SK-MEL-5 (cell line): ENCODE measurements around the gene SETD2. TPM values are rescaled to one million over a fixed set of nuclear protein-coding genes. Genes with fewer than 3 reads are reported as not detected.

Source experiments
- DNase-seq: peaks from one replicate; pipeline ENCODE4 v3.0.0-alpha.2; 2016; ENCODE audit warnings: low read depth, low spot score
- in situ Hi-C: cut with HindIII; loops from 2 replicates; pipeline ENCODE4 v1.10.0; 2016; ENCODE audit warnings: low sequenced_read_pairs, high pct_unique_total_duplicates, low pct_unique_long_range_greater_than_20kb
- total RNA-seq: library from RNA; depleted of rRNA; stranded (reverse); fragments of >200 nt; shearing (Covaris generic); gene quantifications from 2 replicates; pipeline ENCODE4 v1.2.3, GENCODE V29; 2014

The SETD2 gene
- total RNA-seq, 1 experiment from 2014 or later, result 17.1 TPM

DNA sequence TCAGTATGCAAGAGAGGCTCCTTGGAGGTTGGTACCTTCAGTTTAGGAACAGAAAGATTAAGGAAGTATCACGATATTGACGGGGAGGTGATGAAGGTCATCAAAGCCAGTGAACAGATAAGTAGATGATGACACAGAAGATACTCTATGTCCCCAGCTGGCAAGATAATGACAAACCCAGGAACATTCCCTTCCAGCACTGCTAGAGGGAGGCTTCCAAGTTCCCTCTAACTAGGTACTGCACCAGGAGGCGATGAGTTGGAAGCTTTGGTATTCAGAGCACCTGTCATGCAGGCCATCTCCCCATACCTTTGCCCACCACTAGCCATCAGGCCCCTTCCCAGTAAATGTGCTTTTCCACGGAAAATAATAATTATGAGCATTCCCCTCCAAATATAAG lies 143.6 kb downstream of the SETD2 start:
- no peak for DNase-seq
- in situ Hi-C loops, result no loop called here

GRCh38 chr3:47019201-47019600 lies 144.7 kb downstream of the SETD2 start:
- in situ Hi-C loops, result no loop called here

DNA sequence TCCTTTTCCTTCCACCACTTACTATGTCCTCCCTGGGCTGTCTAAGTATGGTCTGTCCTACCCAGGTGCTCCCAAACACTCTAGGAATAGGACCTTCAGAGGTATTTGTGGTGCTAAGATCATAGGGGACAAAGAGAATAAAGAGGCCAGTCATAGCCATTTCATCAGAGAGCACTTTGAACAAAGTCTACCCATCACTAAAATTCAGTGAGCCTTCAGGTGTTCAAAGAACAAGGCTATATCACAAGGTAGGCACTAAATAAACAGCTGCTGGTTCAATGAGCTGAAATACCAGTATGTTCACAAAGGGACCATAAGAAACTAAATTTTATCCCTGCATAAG lies 145.7 kb downstream of the SETD2 start:
- no peak for DNase-seq
- in situ Hi-C loops, result no loop called here

More at GRCh38 chr3:47019201-47019600, 144.7 kb downstream of the SETD2 start:
- no peak for DNase-seq

- in situ Hi-C loops, result no loop called here
- DNase-seq, result no peak
These were observed 146.2 kb downstream of the SETD2 start for GRCh38 chr3:47017504-47018268.

DNA sequence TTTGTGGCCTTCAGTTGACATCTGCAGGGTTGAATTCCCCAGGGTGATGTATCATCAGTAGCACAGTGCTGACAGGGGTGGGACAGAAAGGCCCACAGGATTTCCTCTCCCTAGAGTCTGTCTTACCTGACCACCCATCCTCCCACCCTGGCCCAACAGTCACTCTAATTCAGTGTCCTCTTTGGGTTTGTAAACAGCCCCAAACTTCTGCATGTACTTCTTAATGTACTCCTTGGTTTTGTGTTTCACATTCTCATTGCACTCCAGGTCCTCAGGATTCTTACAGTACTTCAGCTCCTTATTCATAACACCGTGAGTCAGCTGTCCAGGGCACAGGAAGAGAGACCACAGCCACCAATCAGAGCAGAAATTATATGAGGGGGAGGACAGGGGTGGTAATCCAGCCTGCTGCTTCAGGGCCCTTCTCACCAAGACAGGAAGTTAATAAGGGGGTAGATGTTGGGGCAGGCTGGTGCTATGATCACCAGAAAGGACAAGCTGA lies 146.9 kb downstream of the SETD2 start:
- in situ Hi-C loops, result no loop called here
- DNase-seq, result no peak

- no peak for DNase-seq
- in situ Hi-C loops, result no loop called here
These were observed 147.6 kb downstream of the SETD2 start for GRCh38 chr3:47016086-47016933.

DNA sequence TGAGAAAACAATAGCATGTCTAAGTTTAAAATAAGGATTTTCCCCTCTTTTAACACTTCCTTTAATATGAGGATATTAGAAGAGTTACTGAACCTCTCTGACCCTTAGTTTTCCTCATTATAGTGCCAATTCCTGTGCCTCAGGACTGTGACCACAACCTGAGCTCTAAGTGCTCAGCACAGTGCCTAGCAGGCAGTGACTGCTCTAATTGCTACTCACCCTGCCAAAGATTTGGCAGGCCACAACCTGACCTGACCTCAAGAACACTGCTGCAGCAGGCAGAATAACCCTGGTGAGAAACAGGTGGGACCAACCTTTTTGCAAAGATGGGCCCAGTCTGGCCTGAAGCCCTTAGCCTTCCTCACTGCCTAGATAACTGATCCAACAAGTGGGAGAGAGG lies 148.8 kb downstream of the SETD2 start:
- DNase-seq, result no peak
- in situ Hi-C loops, result no loop called here

GRCh38 chr3:47014036-47014435 lies 149.9 kb downstream of the SETD2 start:
- no peak for DNase-seq
- in situ Hi-C loops, result no loop called here

DNA sequence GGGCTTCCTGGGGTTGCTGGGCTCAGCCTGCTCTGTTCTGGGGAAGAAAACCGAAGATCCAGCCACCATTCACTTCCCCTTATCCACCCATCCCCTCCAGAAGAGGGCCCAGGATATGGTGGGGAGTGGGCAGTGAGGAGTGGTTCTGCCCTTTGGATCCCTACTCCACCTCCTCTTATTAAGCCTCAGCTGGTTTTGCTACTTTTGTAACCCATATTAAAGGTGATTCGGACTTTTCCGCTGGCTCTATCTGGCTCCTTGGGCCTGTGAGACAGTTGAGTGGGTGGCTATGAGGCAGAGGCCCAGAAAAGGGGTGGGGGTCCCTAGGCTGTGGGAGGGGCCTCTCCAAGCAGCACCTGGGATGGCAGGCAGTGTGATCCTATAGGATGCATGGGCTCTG lies 150.7 kb downstream of the SETD2 start:
- DNase-seq, result no peak
- in situ Hi-C loops, result no loop called here

- DNase-seq, result no peak
- in situ Hi-C loops, result no loop called here
These were observed 151.3 kb downstream of the SETD2 start for GRCh38 chr3:47012342-47013230.

GRCh38 chr3:47011371-47011770 lies 152.5 kb downstream of the SETD2 start:
- DNase-seq, result no peak
- in situ Hi-C loops, result no loop called here

DNA sequence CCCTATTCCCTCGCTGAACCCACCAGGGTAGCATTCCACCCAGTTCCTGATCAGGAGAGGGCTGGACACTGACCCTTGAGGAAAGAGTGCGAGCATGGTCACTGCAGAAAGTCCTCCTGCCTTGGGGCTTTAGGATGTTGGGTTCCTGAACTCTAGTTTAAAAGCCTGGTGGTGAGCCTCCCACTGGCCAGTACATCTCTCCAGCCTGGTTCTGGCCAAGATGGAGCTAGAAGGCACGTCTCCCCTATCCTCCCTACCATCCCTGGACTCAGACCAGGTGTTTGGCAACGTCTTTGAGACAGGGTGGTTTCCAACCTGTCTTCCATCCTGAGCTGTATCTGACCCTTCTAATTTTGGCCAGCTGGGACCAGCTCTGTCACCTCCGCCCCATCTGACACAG lies 153.0 kb downstream of the SETD2 start:
- in situ Hi-C loops, result no loop called here
- DNase-seq, result no peak

- no peak for DNase-seq
- in situ Hi-C loops, result no loop called here
These were observed 153.7 kb downstream of the SETD2 start for GRCh38 chr3:47010111-47010712.

- in situ Hi-C loops, result no loop called here
- peak; percentile 39 for DNase-seq
These were observed 154.4 kb downstream of the SETD2 start for GRCh38 chr3:47009225-47010110.

DNA sequence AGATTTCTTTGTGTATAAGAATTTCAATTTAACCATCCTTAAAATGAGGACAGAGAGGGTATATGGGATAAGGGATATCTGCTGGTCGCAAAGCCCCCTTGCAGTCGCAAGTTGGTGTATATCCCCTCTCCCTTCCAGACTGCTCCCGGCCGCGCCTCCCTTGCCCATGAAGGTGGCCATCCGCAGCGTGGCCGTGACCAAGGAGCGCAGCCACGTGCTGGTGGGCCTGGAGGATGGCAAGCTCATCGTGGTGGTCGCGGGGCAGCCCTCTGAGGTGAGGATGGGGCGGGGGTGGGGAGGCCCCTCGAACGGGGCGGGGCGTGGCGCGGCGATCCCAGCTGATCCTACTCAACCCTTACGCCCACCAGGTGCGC lies 155.1 kb downstream of the SETD2 start:
- in situ Hi-C loops, result no loop called here
- DNase-seq, result no peak

DNA sequence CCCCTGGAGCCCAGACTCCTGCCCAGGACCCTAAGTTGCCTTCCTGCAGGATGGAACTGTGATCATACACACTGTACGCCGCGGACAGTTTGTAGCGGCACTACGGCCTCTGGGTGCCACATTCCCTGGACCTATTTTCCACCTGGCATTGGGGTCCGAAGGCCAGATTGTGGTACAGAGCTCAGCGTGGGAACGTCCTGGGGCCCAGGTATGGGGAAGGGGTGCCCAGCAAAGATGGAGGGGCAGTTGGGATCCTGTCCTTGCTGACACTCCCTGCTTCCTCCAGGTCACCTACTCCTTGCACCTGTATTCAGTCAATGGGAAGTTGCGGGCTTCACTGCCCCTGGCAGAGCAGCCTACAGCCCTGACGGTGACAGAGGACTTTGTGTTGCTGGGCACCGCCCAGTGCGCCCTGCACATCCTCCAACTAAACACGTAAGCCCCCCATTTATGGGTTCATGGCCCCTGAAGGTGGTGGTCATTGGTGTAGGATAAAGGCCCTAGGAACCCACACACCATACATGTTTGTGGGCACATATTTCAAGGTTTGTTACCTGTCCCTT lies 155.6 kb downstream of the SETD2 start:
- in situ Hi-C loops, result no loop called here
- DNase-seq, result no peak
